ENCODE measurements around the gene SORBS1. TPM values are rescaled to one million over a fixed set of nuclear protein-coding genes. Genes with fewer than 3 reads are reported as not detected.
A peak's percentile ranks its signal among the peaks of the same experiment; 100 is the strongest.

SORBS1 gene
- total and polyA plus RNA-seq, 2 of the 13 experiments (the other 11 are each of a cell fraction or from before 2014, with no cell fraction given): 16.8 to 39.8 TPM

DNA sequence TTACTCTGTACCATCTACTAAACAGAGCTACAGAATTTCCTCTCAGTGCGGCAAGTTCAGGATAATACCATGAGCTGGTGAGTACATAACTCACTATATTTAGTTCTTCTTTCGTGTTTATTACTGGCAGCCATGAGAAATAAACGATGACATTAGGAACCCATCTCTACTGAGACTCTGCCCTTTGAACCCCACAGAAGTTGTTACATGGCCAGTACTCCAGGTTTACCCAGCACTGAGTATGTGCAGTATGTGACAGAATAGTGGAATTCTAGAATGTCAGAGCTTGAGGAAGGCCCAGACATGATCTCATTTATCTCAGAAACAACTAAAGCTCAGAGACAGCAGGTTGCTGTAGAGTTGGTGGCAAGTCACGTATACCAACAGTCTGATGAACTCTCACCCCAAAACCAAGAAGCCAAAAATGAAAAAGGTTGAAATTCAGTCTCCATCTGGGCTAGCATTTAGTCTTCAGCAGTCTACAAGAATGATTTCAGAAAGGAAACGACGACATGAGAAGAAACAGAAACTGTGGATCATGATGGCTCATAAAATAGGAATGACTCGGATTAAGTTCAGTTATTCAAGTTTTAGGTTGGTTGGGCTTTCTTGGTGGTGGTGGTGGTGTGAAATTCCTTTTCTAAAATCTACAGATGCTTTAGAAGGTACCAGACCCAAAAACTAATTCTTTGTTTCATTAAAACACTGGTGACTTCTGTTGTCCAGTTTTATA is 78.5 kb downstream of the SORBS1 start (continued):
- no peak for TF ChIP-seq RARA (CRISPR knock-in tag; IDR thresholded peaks at IDR 0.05)
- peak; percentile 27; the same call in 1 of the 2 replicates for TF ChIP-seq POGZ (CRISPR knock-in tag; IDR thresholded peaks at IDR 0.05)
- TF ChIP-seq ZNF768 (CRISPR knock-in tag; IDR thresholded peaks at IDR 0.05): no peak

DNA sequence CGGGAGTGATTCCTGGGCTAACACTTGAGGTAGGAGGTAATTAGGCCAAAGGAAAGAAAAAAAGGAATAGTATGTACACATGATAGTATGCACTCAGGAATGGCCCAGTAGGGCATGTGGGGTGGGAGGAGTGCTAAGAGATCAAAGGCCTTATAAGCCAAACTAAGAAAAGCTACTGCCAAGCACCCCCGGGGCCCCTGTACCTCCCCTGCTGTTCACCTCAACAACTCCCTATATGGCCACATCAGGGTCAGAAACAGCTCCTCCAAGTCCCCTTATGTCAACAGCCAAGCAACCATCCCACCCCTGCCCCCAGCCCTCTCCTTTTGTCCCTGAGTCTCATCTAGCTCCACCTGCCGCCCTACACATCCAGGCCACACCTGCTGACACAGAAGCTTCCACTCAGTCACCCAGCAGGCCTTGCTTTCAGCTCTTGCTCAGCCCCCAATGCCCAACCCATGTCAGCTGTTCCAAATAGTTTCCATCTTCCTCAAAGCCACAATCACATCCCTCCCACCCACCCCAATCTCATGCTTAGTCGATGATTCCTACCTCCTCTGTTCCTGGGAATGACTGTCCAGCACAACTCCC is 80.2 kb downstream of the SORBS1 start:
- H3K27ac ChIP-seq (ENCODE audit: extremely low read length, insufficient read depth, low read length): peak overlapping the region; percentile 52
- 0 out of 2 replicates have a peak overlapping the region, but pooled peaks have one; percentile 12 for H3K4me2 ChIP-seq (ENCODE audit: low read depth, low read length)
- POLR2A ChIA-PET: interaction anchor here (1.0 to 1.9 kb wide), 4 partner anchors 11 to 23 kb away, joined by 3 to 7 read pairs (median 6); no protein-coding TSS in a partner anchor
- peaks cover 86% of the 10 kb centered on the region for H3K4me1 ChIP-seq (ENCODE audit: insufficient read depth, low read length)
- no peaks in the 10 kb centered on the region for H4K20me1 ChIP-seq (ENCODE audit: insufficient read depth, low read length)
- no peak overlapping the region; a peak in 1 of 6 replicates for H3K4me3 ChIP-seq (replicated peaks in 1 of 3; ENCODE audit: insufficient read depth in 1 of 3, low read depth in 2 of 3, low read length in 3 of 3)
- no peaks in the 10 kb centered on the region for H3K9me3 ChIP-seq (ENCODE audit: low read length)
- CTCF ChIA-PET (ENCODE audit: low intra/inter-chr PET ratio, low total read pairs): no interaction called here
- ATAC-seq: peak; percentile 68
- peaks cover 28% of the 10 kb centered on the region for H3K79me2 ChIP-seq (ENCODE audit: insufficient read depth, low read length)
- no peak for FAIRE-seq
- DNase-seq (ENCODE audit: low spot score): peak; percentile 80
- WGBS (ENCODE audit: low lambda C conversion rate): 20% methylated on average over 4 of the region's 4 CpGs
- intact Hi-C loops (cut with micrococcal nuclease; ENCODE audit: unreplicated experiment): no loop called here
- H3K36me3 ChIP-seq (replicated peaks in 1 of 2; ENCODE audit: control insufficient read depth in 1 of 2, insufficient read depth in 2 of 2, low read length in 2 of 2): peaks cover 3 to 14% of the 10 kb centered on the region in 2 experiments; a peak in 4 of 5 replicates
- no peak overlapping the region for H2AFZ ChIP-seq (ENCODE audit: low read length)
- H3K9ac ChIP-seq (ENCODE audit: insufficient read depth, low read depth, low read length): no peak overlapping the region; the same call in 1 of the 2 replicates
- no peaks in the 10 kb centered on the region for H3K27me3 ChIP-seq (ENCODE audit: control insufficient read depth in 1 of 2, insufficient read depth in 2 of 2, low read length in 2 of 2)
- no TSS peak for BruUV-seq (replicated peaks)
- in situ Hi-C loops (cut with HindIII; ENCODE audit: extremely low pct_ligation_motif_present, low pct_unique_long_range_greater_than_20kb): no loop called here
- TF ChIP-seq SP5 (CRISPR knock-in tag; IDR thresholded peaks at IDR 0.05; ENCODE audit: borderline replicate concordance, low read depth) (peak; percentile 57), TBX2 (CRISPR knock-in tag; IDR thresholded peaks at IDR 0.05; ENCODE audit: borderline replicate concordance) (0 out of 2 replicates have a peak, but pooled peaks have one; percentile 20), NCOA2 (CRISPR knock-in tag; IDR thresholded peaks at IDR 0.05) (peak; percentile 49; the same call in 1 of the 2 replicates), NCOR1 (IDR thresholded peaks at IDR 0.05; ENCODE audit: borderline replicate concordance, low read length) (peak; percentile 28; the same call in 1 of the 2 replicates), ZKSCAN5 (CRISPR knock-in tag; IDR thresholded peaks at IDR 0.05) (0 out of 2 replicates have a peak, but pooled peaks have one; percentile 30), ZFP41 (CRISPR knock-in tag; IDR thresholded peaks at IDR 0.05; ENCODE audit: borderline replicate concordance) (no peak), SOX6 (IDR thresholded peaks at IDR 0.05) (no peak), SOX6 (CRISPR knock-in tag; IDR thresholded peaks at IDR 0.05) (peak; percentile 40), ZFX (CRISPR knock-in tag; IDR thresholded peaks at IDR 0.05; ENCODE audit: low read depth) (peak; percentile 25; the same call in 1 of the 2 replicates), MAZ (IDR thresholded peaks at IDR 0.05; ENCODE audit: borderline replicate concordance, low read depth, low read length) (no peak), MAZ (CRISPR knock-in tag; IDR thresholded peaks at IDR 0.05; ENCODE audit: low read depth) (no peak), ZFY (CRISPR knock-in tag; IDR thresholded peaks at IDR 0.05) (peak; percentile 18; the same call in 1 of the 2 replicates), ZNF644 (CRISPR knock-in tag; IDR thresholded peaks at IDR 0.05; ENCODE audit: low read depth) (0 out of 2 replicates have a peak, but pooled peaks have one; percentile 34), ZBTB7B (CRISPR knock-in tag; IDR thresholded peaks at IDR 0.05) (peak; percentile 54; the same call in 1 of the 2 replicates)
- TF ChIP-seq, protein P1, sequence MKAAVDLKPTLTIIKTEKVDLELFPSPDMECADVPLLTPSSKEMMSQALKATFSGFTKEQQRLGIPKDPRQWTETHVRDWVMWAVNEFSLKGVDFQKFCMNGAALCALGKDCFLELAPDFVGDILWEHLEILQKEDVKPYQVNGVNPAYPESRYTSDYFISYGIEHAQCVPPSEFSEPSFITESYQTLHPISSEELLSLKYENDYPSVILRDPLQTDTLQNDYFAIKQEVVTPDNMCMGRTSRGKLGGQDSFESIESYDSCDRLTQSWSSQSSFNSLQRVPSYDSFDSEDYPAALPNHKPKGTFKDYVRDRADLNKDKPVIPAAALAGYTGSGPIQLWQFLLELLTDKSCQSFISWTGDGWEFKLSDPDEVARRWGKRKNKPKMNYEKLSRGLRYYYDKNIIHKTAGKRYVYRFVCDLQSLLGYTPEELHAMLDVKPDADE (CRISPR knock-in tag; IDR thresholded peaks at IDR 0.05): no peak
- TF ChIP-seq, protein P2, sequence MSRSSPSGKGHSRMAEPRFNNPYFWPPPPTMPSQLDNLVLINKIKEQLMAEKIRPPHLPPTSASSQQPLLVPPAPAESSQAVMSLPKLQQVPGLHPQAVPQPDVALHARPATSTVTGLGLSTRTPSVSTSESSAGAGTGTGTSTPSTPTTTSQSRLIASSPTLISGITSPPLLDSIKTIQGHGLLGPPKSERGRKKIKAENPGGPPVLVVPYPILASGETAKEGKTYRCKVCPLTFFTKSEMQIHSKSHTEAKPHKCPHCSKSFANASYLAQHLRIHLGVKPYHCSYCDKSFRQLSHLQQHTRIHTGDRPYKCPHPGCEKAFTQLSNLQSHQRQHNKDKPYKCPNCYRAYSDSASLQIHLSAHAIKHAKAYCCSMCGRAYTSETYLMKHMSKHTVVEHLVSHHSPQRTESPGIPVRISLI (CRISPR knock-in tag; IDR thresholded peaks at IDR 0.05; ENCODE audit: borderline replicate concordance): peak; percentile 60; the same call in 1 of the 2 replicates
